Dermis microvascular lymphatic vessel endothelial cell (primary cell): ENCODE results near the gene ASB17. TPM values are rescaled to one million over a fixed set of nuclear protein-coding genes. Genes with fewer than 3 reads are reported as not detected.

Source experiments
- total RNA-seq: library from RNA; depleted of rRNA; stranded (reverse); fragments of >200 nt; gene quantifications from 2 replicates; pipeline ENCODE4 v1.2.1, GENCODE V29; 2014

ASB17 gene
- total RNA-seq, 1 donor from 2014 or later, result not detected

Other genes starting within 250 kb of the ASB17 start
- 23.8 and 26.2 TPM in 2 replicates for gene ACADM, start 207.7 kb downstream of the ASB17 start, total RNA-seq
- 41.3 and 47.8 TPM in 2 replicates for gene RABGGTB, start 146.1 kb downstream of the ASB17 start, total RNA-seq
- gene MSH4, start 135.5 kb downstream of the ASB17 start, total RNA-seq, result 0.13 TPM in 2 replicates
- 45.5 and 49.9 TPM in 2 replicates for gene ST6GALNAC3, start 142.3 kb upstream of the ASB17 start, total RNA-seq